Activated naive CD8-positive, alpha-beta T cell (primary cell): Measurements from ENCODE around the gene BUB1.

ENCODE experiments used
- H3K27ac Mint-ChIP-seq: one replicate; pipeline ENCODE4 v1.8.0; 2021; ENCODE audit warnings: mixed read lengths
- H3K27me3 Mint-ChIP-seq: one replicate; pipeline ENCODE4 v1.8.0; 2021; ENCODE audit warnings: mixed read lengths
- H3K36me3 Mint-ChIP-seq: one replicate; pipeline ENCODE4 v1.8.0; 2021; ENCODE audit warnings: mixed read lengths
- H3K4me1 Mint-ChIP-seq: one replicate; pipeline ENCODE4 v1.8.0; 2021; ENCODE audit warnings: low read depth, mixed read lengths
- H3K4me3 Mint-ChIP-seq: one replicate; pipeline ENCODE4 v1.8.0; 2021; ENCODE audit warnings: mild to moderate bottlenecking, mixed read lengths
- H3K9me3 Mint-ChIP-seq: one replicate; pipeline ENCODE4 v1.8.0; 2021; ENCODE audit warnings: low read depth, mixed read lengths

BUB1 gene

GRCh38 chr2:110677530-110678456 is at the start of gene BUB1:
BUB1 (minus strand) TSS chr2:110678063; CDS start chr2:110677995, 68 bp downstream.
- peaks cover under 1% of the 10 kb centered on the region for H3K36me3 Mint-ChIP-seq
- no peaks in the 10 kb centered on the region for H3K9me3 Mint-ChIP-seq
- peak within 1 kb of the TSS; percentile 92 for H3K27ac Mint-ChIP-seq
- H3K4me3 Mint-ChIP-seq = peak within 1 kb of the TSS; percentile 98
- H3K4me1 Mint-ChIP-seq = peaks cover 22% of the 10 kb centered on the region
- H3K27me3 Mint-ChIP-seq = no peaks in the 10 kb centered on the region

- no peaks in the 10 kb centered on the region for H3K36me3 Mint-ChIP-seq
- H3K27me3 Mint-ChIP-seq = peaks cover 10% of the 10 kb centered on the region
- H3K9me3 Mint-ChIP-seq = no peaks in the 10 kb centered on the region
- H3K4me1 Mint-ChIP-seq = no peaks in the 10 kb centered on the region
- no peak overlapping the region for H3K27ac Mint-ChIP-seq
- H3K4me3 Mint-ChIP-seq = no peak overlapping the region
Observed at GRCh38 chr2:110726285-110726684, 48.4 kb upstream of the BUB1 start.

GRCh38 chr2:110725859-110726258 is 48.0 kb upstream of the BUB1 start:
- Mint-ChIP-seq H3K9me3 (no peaks in the 10 kb centered on the region), H3K27ac (no peak overlapping the region), H3K4me1 (no peaks in the 10 kb centered on the region), H3K36me3 (no peaks in the 10 kb centered on the region), H3K4me3 (no peak overlapping the region), H3K27me3 (peaks cover 7% of the 10 kb centered on the region)

GRCh38 chr2:110725370-110725769 is 47.5 kb upstream of the BUB1 start:
- H3K9me3 Mint-ChIP-seq = no peaks in the 10 kb centered on the region
- H3K4me1 Mint-ChIP-seq = no peaks in the 10 kb centered on the region
- H3K4me3 Mint-ChIP-seq = no peak overlapping the region
- no peaks in the 10 kb centered on the region for H3K36me3 Mint-ChIP-seq
- peaks cover 4% of the 10 kb centered on the region for H3K27me3 Mint-ChIP-seq
- no peak overlapping the region for H3K27ac Mint-ChIP-seq

- Mint-ChIP-seq H3K4me3 (no peak overlapping the region), H3K9me3 (no peaks in the 10 kb centered on the region), H3K27me3 (peaks cover 3% of the 10 kb centered on the region), H3K27ac (no peak overlapping the region), H3K36me3 (no peaks in the 10 kb centered on the region), H3K4me1 (no peaks in the 10 kb centered on the region)
Observed at GRCh38 chr2:110724820-110725219, 47.0 kb upstream of the BUB1 start.

- Mint-ChIP-seq H3K9me3 (no peaks in the 10 kb centered on the region), H3K36me3 (no peaks in the 10 kb centered on the region), H3K27ac (no peak overlapping the region), H3K4me3 (no peak overlapping the region), H3K27me3 (peaks cover 7% of the 10 kb centered on the region), H3K4me1 (no peaks in the 10 kb centered on the region)
Observed at GRCh38 chr2:110720547-110720946, 42.7 kb upstream of the BUB1 start.

GRCh38 chr2:110718990-110719389 is 41.1 kb upstream of the BUB1 start:
- Mint-ChIP-seq H3K27me3 (peaks cover 7% of the 10 kb centered on the region), H3K4me3 (no peak overlapping the region), H3K36me3 (no peaks in the 10 kb centered on the region), H3K4me1 (no peaks in the 10 kb centered on the region), H3K27ac (no peak overlapping the region), H3K9me3 (no peaks in the 10 kb centered on the region)

- Mint-ChIP-seq H3K9me3 (no peaks in the 10 kb centered on the region), H3K27me3 (peaks cover 8% of the 10 kb centered on the region)
Observed at GRCh38 chr2:110718382-110718781, 40.5 kb upstream of the BUB1 start.

GRCh38 chr2:110717734-110718133 is 39.9 kb upstream of the BUB1 start:
- Mint-ChIP-seq H3K27ac (no peak overlapping the region), H3K9me3 (no peaks in the 10 kb centered on the region), H3K4me1 (no peaks in the 10 kb centered on the region), H3K27me3 (peaks cover 10% of the 10 kb centered on the region), H3K36me3 (no peaks in the 10 kb centered on the region), H3K4me3 (no peak overlapping the region)

More at GRCh38 chr2:110718382-110718781, 40.5 kb upstream of the BUB1 start:
- Mint-ChIP-seq H3K27ac (no peak overlapping the region), H3K4me3 (no peak overlapping the region), H3K36me3 (no peaks in the 10 kb centered on the region), H3K4me1 (no peaks in the 10 kb centered on the region)

- no peaks in the 10 kb centered on the region for H3K4me1 Mint-ChIP-seq
- H3K27me3 Mint-ChIP-seq = peaks cover 13% of the 10 kb centered on the region
- no peak overlapping the region for H3K27ac Mint-ChIP-seq
- no peaks in the 10 kb centered on the region for H3K9me3 Mint-ChIP-seq
- no peaks in the 10 kb centered on the region for H3K36me3 Mint-ChIP-seq
- H3K4me3 Mint-ChIP-seq = no peak overlapping the region
Observed at GRCh38 chr2:110716959-110717645, 39.2 kb upstream of the BUB1 start.

GRCh38 chr2:110714452-110715224 is 36.8 kb upstream of the BUB1 start:
- no peaks in the 10 kb centered on the region for H3K4me1 Mint-ChIP-seq
- H3K9me3 Mint-ChIP-seq = no peaks in the 10 kb centered on the region
- no peak overlapping the region for H3K4me3 Mint-ChIP-seq
- peaks cover 15% of the 10 kb centered on the region for H3K27me3 Mint-ChIP-seq
- no peaks in the 10 kb centered on the region for H3K36me3 Mint-ChIP-seq
- H3K27ac Mint-ChIP-seq = no peak overlapping the region

GRCh38 chr2:110713513-110714362 is 35.9 kb upstream of the BUB1 start:
- Mint-ChIP-seq H3K4me1 (no peaks in the 10 kb centered on the region), H3K4me3 (no peak overlapping the region), H3K27me3 (peaks cover 18% of the 10 kb centered on the region), H3K27ac (no peak overlapping the region), H3K36me3 (no peaks in the 10 kb centered on the region), H3K9me3 (no peaks in the 10 kb centered on the region)

GRCh38 chr2:110712737-110713136 is 34.9 kb upstream of the BUB1 start:
- no peaks in the 10 kb centered on the region for H3K9me3 Mint-ChIP-seq
- no peaks in the 10 kb centered on the region for H3K36me3 Mint-ChIP-seq
- no peak overlapping the region for H3K4me3 Mint-ChIP-seq
- H3K27ac Mint-ChIP-seq = no peak overlapping the region
- peaks cover 14% of the 10 kb centered on the region for H3K27me3 Mint-ChIP-seq
- no peaks in the 10 kb centered on the region for H3K4me1 Mint-ChIP-seq

GRCh38 chr2:110708455-110708854 is 30.6 kb upstream of the BUB1 start:
- H3K4me3 Mint-ChIP-seq = no peak overlapping the region
- no peak overlapping the region for H3K27ac Mint-ChIP-seq
- no peaks in the 10 kb centered on the region for H3K36me3 Mint-ChIP-seq
- H3K4me1 Mint-ChIP-seq = no peaks in the 10 kb centered on the region
- H3K9me3 Mint-ChIP-seq = peaks cover 3% of the 10 kb centered on the region
- H3K27me3 Mint-ChIP-seq = peaks cover 16% of the 10 kb centered on the region
